GM21447 (cell line): ENCODE data around the gene B4GALT1.
A peak's percentile ranks its signal among the peaks of the same experiment; 100 is the strongest.
"Not testable (repeated sequence)": the region's sequence is repeated elsewhere in the genome, so short reads cannot be mapped to it uniquely, and the experiment has no call there.

Experiments used
- ATAC-seq: cut with Tn5 transposase; IDR thresholded peaks from one replicate; pipeline ENCODE4 v1.9.1; 2021; ENCODE audit not compliant: unreplicated experiment

B4GALT1 gene

GRCh38 chr9:33163433-33164137 is 3.6 kb downstream of the B4GALT1 start:
- no peak for ATAC-seq

- no peak for ATAC-seq
Observed at GRCh38 chr9:33162721-33163311, 4.3 kb downstream of the B4GALT1 start.

DNA sequence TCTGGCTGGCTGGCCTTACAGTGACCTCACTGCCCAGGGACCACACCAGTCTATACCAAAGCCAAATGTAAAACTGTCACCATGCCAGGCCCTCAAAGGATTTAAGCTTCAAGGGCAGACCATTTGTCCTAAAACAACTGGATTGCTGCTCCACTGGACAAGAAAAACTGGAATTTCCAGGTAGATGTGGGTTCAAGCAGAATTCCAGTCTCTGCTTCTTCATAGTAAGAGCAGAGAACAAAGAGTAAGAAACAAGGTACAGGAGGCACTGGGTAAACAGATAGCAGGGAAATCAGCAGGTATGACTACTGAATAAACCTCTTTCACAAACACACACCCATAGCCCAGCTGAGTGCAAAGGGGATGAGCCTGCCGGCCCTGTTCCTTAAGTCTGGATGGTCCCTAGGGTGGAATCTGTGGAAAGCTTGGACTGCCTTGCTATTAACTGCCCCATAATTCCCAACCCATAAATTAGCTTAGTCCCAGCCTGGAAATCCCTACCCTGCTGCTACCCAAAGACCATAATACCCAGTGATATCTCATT is 5.5 kb downstream of the B4GALT1 start:
- no peak for ATAC-seq

GRCh38 chr9:33161011-33161588 is 6.0 kb downstream of the B4GALT1 start:
- no peak for ATAC-seq

DNA sequence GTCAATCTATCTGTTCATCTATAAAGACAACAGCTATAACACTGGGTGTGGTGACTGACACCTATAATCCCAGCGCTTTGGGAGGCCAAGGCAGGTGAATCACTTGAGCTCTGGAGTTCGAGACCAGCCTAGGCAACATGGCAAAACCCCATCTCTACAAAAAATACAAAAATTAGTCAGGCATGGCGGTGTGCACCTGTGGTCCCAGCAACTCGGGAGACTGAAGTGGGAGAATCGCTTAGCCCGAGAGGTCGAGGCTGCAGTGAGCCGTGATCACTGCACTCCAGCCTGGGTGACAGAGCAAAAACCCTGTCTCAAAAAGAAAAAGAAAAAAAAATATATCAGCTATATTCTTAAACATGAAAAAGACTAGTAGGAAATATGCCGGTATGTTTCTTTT is 6.7 kb downstream of the B4GALT1 start:
- not testable (repeated sequence) for ATAC-seq

GRCh38 chr9:33159777-33160127 is 7.4 kb downstream of the B4GALT1 start:
- ATAC-seq = peak; percentile 30

GRCh38 chr9:33158843-33159776 is 8.0 kb downstream of the B4GALT1 start:
- peak; percentile 36 for ATAC-seq

- ATAC-seq = peak; percentile 8
Observed at GRCh38 chr9:33157960-33158842, 8.9 kb downstream of the B4GALT1 start.

DNA sequence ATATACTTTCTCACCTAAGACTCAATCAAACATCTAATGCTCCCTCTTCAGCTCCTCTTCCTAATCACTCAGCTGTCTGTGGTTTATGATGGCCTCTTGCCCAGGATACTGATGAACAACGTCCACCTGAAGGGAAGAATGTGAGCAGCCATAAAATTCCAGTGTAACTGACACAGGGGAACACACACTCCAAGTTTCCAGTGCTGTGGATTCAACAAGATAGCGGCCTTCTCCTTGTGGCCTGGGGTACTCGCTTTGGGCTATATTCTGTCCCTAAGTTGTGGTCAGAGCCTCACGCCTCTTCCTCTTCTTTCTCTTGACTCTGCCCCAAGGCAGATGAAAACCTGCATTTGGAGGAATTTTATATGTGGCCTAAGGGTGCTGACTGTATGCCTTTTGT is 11.7 kb downstream of the B4GALT1 start:
- no peak for ATAC-seq

GRCh38 chr9:33154371-33154770 is 12.8 kb downstream of the B4GALT1 start:
- ATAC-seq = no peak

DNA sequence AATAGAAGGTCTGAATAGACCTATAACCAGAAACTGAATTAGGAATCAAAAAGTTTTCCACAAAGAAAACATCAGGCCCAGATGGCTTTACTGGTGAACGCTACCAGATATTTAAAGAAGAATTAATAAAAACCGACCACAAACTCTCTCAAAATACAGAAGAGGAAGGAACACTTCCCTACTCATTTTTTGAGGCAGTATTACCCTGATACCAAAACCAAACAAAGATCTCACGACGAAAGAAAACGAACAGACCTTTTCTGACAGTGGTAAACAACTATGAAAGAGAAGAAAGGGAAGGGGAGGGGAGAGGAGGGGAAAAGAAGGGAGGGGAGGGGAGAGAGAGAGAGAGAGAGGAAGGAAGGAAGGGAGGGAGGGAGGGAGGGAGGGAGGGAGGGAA is 13.5 kb downstream of the B4GALT1 start:
- ATAC-seq = peak; percentile 59

- no peak for ATAC-seq
Observed at GRCh38 chr9:33153001-33153400, 14.1 kb downstream of the B4GALT1 start.

DNA sequence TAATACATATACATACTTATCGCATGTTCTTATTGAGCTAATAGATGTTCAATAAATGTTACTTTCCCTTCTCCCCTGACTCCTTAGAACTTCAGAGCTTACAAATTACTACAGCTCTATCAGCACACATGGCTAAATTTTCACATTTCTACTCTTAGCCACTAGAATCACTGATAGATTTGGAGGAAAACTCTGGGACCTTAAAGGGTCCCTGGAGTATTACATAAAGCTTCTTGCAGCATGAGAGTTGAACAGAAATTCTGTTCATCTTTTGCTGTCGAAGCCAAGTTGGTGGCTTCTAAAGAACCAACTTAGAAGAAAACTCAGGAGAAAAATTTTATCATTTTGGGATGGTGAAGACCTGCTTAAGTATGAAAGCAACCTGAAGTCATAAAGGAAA is 15.5 kb downstream of the B4GALT1 start:
- ATAC-seq = no peak

GRCh38 chr9:33151007-33151557 is 16.1 kb downstream of the B4GALT1 start:
- ATAC-seq = no peak

- no peak for ATAC-seq
Observed at GRCh38 chr9:33148367-33149014, 18.6 kb downstream of the B4GALT1 start.

GRCh38 chr9:33147416-33148169 is 19.5 kb downstream of the B4GALT1 start:
- no peak for ATAC-seq

DNA sequence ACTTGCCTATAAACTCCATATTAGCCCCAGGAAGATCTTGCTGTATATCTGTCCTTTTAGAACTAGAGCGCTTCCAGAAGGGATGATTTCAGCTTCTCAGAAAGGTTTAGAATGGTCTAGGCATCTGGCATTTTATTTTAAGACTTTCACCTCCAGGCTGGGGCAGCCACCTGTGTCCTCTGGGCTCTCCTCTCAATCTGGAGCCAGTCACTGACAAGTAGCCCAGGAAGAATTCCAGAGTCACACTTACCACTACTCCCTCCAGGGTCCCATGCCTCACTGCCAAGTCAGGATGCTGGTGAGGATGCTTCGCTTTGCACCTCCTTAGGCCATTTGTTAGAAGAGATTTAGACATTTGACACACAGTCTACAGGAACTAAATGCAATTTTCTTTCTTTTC is 20.8 kb downstream of the B4GALT1 start:
- no peak for ATAC-seq

GRCh38 chr9:33144551-33144950 is 22.6 kb downstream of the B4GALT1 start:
- ATAC-seq = no peak

- ATAC-seq = no peak
Observed at GRCh38 chr9:33143241-33143661, 23.9 kb downstream of the B4GALT1 start.
